HG03432 (cell line): ENCODE results near the gene TK2.
A peak's percentile ranks its signal among the peaks of the same experiment; 100 is the strongest.
"Not testable (repeated sequence)": the region's sequence is repeated elsewhere in the genome, so short reads cannot be mapped to it uniquely, and the experiment has no call there.

Experiments used
- ATAC-seq: cut with Tn5 transposase; IDR thresholded peaks from one replicate; pipeline ENCODE4 v1.9.1; 2021; ENCODE audit warnings: mild to moderate bottlenecking, moderate library complexity; ENCODE audit not compliant: unreplicated experiment

TK2 gene

DNA sequence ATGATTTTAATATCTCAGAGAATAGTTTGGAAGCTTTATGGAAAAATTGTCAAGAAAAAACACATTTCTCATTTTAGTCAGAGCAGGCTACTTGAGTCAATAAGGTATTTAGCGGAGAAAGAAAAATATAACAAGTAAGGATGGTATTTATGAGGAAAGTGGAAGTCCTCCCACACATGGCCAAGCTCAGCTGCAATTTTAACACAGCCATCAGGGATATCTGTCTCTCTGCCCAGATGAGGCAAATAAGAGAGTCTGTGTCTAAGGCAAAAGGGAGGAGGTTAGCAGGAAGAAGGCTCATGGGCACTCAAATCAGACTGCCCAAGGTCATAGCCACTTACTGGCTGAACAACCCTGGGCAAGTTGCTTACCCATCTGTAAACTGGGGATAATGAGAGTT is 24.2 kb upstream of the TK2 start:
- no peak for ATAC-seq

DNA sequence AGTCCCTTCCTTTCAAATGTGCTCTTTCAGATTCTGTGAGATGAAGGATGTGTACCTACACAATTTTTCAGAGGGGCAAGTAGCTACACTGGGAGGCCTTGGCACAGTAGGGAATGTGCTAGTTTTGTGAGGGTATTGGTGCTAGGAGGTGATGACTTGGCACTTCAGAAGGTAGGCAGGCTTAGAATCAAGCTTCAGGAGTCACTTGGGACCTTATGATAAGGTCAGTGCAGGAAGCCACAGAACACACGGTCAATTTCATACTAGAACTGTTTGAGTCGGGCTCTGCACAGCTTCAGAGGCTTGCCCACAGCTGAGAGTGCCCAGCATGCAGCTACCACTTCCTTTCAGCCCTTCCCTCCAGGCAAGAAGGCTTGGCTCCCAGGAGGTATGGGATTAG is 22.4 kb upstream of the TK2 start:
- no peak for ATAC-seq

DNA sequence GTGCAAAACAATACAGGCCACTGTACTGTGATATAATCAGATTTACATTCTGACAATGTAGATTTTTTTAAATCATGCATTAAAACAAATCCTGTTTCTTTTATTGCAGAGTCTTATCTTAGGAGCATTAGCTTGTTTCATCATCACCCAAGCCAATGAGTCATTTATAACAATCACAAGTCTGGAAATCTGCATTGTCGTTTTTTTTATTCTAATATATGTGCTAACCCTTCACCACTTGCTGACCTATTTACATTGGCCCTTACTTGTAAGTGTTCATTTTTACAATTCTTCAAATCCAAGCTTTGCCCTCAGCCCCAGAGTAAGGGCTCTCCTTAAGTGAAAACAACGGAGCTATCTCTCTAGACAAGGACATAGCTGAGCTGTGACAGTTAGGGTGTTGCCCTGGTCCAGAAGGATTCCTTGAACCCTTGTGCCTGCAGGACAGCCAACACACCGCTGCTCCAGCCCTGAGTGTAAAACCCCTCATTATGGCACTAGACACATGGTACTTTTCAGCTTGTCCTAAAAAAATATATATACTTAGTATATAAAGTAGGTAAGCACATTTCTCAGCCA is 20.0 kb upstream of the TK2 start:
- ATAC-seq = no peak

DNA sequence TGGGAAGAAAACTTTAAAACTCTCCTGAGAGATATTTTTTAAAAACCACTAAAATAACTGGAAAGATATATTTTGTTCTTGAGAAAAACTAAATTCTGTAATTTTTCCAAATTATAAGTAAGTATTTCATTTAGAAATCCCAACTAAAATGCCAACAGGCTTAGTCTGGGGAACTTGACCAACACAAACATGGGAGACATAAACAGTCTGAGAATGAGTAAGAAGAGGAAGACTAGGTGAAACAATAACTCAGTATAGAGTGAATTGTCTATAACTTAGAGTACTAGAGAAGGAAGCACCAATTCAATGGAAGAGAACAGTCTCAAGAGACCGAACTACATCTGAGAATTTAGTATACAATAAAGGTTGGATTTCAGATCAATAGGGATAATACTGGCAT is 19.2 kb upstream of the TK2 start:
- ATAC-seq = no peak

DNA sequence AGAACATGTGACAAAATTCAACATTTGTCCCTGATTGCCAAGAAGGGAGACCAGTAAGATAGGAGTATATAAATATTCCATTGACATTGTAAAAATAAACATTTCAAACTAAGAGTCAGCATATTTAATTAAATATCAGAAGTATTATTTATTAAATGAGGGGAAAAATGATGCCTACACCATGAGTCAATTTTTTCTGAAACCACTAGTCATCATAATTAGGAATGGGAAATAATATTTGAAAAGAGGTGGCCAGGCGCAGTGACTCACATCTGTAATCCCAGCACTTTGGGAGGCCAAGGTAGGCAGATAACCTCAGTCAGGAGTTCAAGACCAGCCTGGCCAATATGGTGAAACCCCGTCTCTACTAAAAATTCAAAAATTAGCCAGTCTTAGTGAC is 18.4 kb upstream of the TK2 start:
- no peak for ATAC-seq

DNA sequence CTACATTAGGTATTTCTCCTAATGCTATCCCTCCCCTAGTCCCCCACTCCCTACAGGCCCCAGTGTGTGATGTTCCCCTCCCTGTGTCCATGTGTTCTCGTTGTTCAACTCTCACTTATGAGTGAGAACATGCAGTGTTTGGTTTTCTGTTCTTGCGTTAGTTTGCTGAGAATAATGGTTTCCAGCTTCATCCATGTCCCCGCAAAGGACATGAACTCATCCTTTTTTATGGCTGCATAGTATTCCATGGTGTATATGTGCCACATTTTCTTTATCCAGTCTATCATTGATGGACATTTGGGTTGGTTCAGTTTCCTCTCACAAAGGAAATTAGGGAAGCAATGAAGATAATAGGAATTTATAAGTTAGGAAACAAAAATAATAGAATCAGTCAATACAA is 17.3 kb upstream of the TK2 start:
- ATAC-seq = not testable (repeated sequence)

DNA sequence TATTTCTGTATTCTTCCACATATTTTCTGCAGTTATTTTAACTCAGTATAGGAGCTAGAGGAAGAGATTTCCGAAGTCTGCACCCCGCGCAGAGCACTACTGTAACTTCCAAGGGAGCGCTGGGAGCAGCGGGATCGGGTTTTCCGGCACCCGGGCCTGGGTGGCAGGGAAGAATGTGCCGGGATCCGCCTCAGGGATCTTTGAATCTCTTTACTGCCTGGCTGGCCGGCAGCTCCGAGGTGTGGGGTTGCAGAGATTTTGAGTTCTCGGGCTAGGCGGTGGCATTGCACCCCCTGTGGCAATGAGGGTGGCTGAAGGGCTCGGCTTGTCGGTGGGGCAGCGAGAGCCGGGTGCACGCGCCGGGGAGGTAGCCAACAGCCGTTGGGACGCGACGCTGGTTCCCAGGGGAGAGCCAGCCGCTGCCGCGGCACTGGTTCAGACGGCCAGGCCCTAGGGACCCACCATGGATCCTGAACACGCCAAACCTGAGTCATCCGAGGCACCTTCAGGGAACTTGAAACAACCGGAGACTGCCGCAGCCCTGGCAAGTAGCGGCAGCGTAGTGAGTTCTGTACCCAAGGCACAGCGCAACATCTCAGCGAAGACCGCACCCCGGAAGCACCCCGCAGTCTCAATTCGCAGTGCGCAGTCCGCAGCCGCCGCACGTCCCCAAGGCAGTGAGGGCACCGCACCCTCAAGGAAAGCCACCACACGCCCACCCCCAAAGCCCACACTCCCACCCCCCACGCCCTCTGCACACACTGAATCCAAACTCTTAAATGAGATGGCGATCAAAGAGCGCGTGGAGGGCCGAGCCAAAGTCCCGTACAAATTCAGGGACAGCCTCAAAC is 16.4 kb upstream of the TK2 start, which contains the start of gene CMTM1:
CMTM1 (plus strand) TSS at position 389 of the 851 bp plus-strand sequence; CDS start at position 464, 75 bp downstream.
- no peak for ATAC-seq

DNA sequence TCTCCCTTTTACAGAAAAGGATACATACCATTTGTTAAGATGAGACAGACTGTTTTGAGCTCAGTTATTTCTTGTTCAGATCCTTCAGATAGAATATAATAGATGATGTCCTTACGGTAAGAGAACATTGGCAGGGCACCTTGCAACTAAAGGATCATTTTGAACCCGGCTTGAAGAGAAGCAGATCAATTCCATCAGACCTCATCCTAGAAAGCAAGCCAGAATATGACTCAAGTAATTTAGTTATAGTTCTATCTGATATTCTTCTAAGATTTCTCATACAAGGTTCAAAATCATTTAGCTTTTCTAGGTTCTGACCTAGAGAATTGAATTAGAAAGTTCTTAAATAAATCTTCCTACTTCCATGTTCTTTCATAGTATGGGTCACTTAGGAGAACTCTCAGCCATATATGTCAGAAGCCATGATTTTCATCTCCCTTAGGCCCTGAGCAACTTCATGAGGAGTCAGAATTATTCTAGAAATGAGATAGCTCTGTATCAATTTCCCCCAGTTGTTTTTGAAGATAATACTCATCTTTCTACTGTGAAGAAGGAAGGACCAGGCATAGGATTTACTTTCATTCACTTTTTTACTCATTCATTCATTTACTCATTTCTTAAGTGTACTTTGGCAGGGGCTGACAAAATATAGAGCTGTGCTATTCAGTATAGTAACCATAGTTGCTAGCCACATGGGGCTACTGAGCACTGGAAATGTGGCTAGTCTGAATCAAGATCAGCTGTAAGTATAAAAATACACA is 13.8 kb upstream of the TK2 start:
- ATAC-seq = no peak

DNA sequence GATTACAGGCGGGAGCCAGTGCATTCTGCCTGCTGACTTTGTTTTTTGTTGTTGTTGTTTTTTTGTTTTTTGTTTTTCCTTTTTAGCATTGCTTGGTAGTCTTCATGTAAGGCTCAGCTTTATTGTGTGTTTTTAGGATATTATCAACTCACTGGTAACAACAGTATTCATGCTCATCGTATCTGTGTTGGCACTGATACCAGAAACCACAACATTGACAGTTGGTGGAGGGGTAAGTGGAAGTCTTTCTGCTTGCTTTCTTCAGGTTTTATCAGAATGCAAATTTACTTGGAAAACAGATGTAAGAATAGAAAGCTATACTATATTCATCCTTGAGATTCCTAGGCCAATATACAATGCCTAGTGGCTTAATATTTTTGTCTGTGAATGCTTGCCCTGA is 13.1 kb upstream of the TK2 start:
- ATAC-seq = no peak

DNA sequence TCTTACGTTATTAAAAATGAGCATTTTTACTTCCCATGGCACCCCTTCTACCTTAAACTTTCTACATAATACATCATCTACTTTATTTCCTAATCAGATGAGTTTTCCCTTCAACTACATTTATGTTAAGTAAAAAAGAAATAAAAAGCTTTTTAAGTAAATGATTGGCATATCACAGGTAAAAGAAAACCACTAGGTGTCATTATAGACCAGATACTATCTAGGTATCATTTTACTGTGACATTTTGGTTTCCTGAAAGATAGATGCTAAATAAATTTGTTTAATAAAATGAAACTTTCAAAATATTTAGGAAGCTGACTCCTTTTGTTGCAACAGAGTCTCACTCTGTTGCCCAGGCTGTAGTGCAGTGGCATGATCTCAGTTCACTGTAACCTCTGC is 12.5 kb upstream of the TK2 start:
- no peak for ATAC-seq

DNA sequence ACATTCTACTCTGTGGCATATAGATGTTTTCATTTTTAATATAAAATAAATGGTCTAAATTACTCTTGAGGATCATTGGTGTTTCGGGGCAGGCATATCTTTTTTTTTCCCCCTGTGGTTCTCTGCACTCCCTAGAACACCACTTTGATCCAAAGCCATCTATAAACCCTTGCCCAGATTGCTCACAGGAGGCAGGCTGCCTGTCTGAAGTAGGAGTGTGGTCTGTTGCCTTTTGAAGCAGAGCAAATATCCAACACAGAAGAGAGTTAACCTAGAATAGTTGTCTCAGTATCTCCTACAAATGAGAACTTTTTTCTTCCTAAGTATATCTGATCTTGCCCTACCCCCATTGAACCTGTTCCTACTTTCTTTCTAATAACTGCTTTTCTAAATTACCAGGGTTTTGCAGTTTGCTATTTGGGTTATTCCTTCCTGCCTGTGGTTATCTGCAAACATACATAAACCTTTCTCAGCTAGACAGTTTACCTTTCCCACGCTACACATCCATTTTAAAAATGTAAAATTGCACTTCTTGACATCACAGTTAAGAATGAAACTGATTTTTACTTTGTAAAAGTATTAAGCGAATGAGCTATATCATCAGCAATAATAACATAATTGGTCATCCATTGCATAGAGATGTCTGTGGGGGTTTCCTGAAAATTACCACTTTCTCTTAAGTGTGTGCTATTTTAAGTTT is 11.6 kb upstream of the TK2 start:
- ATAC-seq = no peak

DNA sequence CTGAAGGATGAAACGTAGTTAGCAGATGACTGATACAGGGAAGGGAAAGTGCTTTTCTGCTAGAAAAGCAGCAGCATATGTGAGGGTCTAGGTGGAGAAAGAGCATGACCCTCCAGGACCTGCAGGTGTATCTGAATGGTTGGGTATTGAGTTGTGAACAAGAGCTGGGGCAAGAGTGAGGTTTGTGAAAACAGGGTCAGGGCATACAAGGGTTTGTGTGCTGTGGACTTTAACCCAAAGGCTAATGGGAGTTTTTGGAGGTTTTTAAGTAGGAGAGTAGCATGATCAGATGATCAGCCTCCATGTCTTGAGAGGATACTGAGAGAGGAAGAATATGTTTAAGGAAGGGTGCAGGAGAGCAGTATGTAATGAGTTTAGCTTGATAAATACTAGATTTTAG is 10.2 kb upstream of the TK2 start:
- ATAC-seq = no peak

DNA sequence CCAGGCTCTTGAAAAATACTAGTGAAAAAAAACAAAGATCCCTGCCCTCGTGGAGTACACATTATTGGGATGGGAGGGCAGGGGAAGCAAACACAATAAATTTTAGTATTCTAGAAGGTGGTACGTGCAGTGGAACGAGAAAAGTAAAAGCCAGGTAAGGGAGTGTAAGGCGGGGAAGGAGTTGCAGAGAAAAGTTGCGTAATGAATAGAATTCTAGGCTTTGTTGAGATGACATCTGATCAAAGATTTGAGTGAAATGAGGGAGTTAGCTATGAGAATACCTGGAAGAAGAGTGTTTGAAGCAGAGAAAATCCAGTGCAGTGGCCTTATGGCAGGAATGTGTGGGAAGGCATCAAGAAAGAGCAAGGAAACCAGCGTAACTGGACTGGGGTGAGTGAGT is 4.6 kb upstream of the TK2 start:
- no peak for ATAC-seq

DNA sequence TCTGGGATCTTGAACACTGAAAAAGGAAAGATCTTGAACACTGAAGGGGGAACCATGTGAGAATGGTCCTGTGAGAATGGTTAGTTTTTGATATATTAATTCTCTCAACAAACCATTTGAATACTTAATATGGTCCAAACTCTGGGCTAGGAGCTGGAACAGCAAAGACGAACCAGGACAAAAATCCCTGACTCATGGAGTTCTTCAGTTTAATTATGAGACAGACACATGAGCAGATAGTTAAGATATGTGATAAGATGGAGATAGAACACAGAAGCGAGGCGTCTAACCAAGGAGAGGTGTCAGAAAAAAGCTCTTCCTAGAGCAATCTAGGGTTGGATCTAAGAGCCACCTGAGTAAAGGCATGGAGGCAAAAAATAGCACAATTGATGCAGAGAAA is 4.1 kb upstream of the TK2 start:
- ATAC-seq = no peak

DNA sequence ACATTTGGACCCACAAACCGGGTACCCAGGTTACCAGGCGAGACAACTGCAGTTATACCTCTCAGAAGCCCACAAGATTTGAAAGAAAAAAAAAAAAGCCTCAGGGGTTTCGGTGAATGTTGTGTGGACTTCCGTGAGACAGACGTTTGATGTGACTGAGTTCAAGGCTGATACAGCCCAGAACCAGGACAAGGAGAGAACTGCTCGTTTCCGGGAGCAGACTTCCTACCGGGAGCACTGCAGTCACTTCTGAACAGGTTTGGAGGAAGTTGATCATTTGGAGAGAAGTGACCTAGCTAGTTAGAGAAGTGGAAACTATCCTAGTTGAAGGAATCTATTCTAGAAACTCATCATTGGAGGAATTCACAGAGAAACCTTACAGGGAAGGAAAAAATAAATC is 3.3 kb upstream of the TK2 start:
- no peak for ATAC-seq

DNA sequence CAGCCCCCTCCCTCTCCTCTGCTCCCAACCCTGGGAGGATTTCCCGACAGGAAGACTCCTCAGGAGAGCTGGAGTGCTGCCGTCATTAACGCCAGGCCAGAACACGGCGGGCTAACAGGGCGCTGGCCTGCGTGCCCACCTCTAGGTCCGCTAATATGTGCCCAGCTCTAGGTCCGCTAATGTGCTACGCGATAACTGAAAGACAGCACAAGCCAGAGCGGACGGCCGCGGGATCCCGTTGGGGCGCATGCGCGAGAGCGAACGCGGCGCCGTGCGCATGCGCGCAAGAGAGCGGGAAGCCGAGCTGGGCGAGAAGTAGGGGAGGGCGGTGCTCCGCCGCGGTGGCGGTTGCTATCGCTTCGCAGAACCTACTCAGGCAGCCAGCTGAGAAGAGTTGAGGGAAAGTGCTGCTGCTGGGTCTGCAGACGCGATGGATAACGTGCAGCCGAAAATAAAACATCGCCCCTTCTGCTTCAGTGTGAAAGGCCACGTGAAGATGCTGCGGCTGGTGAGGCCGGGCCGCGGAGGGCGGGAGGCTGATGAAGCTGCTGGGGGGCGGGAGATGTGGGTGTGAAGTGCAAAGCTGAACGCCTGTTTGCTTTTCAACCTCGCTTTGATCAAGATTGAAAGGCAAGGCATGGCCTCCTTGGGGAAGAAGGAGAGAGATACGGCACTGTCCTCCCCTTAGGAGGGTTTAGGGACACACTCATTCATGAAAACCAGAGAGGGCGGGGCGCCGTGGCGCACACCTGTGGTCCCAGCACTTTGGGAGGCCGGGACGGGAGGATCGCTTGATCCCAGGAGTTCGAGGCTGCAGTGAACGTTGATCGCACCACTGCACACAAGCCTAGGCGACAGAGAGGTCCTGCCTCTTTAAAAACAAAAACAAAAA is 2.6 kb upstream of the TK2 start, which contains the start of gene CKLF:
CKLF (plus strand) TSS at position 291 of the 892 bp plus-strand sequence; CDS start at position 431, 140 bp downstream.
- peak; percentile 81 for ATAC-seq

DNA sequence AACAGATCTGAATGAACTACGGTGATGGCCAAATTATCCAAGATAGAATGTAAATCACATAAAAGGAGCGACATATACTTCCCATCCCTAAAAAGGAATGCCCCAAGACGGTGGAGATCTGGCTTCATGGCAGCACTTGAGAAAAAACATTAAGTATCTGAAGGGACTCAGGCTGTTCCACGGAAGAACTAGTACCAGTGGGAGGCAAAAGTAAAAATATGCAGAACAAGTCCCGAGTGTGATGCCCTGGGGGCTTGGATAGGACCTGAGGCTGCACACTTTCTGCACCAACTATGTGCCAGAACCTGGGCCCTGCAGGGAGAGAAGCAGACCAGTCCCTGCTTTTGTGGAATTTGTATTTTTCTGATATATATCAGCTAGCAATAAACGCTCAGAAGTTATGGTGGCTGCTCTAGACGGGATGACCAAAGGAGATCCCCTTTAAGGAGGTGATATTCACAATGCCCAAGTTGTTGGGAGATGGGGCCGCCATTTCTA is 1.9 kb upstream of the TK2 start:
- ATAC-seq = peak; percentile 2

DNA sequence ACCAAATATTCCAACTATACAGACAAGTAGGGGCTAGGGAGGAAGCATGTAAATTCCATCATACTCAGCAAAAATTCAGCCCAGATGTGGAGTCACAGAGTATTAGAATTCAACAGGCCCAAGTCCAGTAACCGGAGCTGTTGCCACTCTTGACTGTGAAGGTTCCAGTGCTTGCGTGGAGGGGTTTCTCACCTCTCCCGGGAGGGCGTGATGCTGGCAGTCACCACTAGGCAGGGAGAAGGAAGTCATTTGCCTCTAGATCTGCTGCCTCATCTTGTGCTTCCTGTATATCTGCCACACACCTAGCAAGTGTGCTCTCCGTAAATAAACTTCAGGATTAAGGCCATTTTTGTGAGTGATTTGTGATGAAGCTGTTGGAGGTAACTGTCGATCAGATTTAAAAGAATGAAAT is 1.4 kb upstream of the TK2 start:
- ATAC-seq = no peak

DNA sequence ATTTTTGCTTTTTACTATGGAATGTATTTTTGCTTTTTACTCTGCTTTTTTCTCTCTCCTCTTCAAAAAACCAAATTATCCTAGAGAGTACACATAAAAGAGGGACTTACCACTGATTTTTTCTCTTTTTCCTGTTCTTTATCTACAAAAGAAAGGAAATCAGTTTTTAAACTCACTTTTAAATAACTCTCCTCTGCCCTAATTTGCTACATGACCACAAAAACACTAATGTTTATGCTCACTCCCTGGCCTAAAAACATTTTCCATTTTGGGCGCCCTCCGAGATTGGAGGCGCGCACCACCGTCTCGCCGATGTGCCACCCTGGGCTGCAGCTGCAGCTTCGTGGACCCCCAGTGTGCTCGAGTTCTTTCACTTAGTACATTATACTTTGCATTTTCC is 1.1 kb downstream of the TK2 start:
- no peak for ATAC-seq

DNA sequence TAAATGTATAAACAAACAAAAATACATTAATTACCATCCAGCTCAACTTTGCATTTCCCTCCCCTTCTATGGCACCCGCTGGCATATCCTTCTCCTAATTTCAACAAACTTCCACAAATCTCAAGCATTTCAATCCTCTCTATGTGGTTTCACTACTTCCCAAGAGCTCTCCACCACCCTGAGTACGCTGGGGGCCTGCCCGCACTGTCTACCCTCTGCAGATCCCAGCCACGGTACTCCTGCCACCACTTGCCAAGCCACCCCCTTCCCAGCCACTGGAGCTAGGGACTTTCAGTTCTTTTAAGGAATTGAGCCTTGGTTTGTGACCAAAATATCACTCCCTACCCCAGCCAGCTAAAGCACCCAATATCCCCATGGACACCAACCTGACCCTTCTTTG is 1.9 kb downstream of the TK2 start:
- no peak for ATAC-seq
